GM19351 (cell line): ENCODE results near the gene PSME1.

ENCODE experiments used
- ATAC-seq: cut with Tn5 transposase; IDR thresholded peaks from one replicate; pipeline ENCODE4 v1.9.1; 2021; ENCODE audit warnings: mild to moderate bottlenecking, moderate library complexity; ENCODE audit not compliant: unreplicated experiment

PSME1 gene

DNA sequence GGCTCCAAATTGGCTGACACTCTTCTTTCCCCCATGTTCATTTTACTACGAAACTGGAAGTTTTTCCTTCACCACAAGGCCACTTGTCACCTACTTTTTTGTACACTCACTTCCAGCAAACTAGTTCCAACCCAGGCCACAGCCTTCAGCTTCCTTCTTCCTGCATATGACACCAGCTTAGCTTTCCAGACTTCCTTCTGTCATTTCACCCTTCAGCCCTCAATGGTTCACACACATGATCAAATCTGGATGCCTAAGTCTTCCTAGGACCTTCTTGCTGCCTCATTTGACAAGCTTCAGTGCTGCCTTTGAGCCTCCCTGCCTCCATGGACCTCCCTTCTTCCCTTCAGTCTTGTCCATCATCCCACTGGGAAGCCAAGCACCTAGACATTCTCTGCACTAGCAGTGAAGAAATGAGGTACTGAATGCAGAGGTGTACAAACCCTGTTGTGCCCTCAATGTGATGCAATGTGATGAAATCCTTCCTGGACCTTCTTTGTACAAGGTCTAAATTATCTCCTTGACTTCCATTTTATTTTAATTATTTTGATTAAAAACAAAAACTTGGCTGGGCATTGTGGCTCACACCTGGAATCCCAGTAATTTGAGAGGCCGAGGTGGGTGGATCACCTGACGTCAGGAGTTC is 31.6 kb downstream of the PSME1 start:
- ATAC-seq = no peak

DNA sequence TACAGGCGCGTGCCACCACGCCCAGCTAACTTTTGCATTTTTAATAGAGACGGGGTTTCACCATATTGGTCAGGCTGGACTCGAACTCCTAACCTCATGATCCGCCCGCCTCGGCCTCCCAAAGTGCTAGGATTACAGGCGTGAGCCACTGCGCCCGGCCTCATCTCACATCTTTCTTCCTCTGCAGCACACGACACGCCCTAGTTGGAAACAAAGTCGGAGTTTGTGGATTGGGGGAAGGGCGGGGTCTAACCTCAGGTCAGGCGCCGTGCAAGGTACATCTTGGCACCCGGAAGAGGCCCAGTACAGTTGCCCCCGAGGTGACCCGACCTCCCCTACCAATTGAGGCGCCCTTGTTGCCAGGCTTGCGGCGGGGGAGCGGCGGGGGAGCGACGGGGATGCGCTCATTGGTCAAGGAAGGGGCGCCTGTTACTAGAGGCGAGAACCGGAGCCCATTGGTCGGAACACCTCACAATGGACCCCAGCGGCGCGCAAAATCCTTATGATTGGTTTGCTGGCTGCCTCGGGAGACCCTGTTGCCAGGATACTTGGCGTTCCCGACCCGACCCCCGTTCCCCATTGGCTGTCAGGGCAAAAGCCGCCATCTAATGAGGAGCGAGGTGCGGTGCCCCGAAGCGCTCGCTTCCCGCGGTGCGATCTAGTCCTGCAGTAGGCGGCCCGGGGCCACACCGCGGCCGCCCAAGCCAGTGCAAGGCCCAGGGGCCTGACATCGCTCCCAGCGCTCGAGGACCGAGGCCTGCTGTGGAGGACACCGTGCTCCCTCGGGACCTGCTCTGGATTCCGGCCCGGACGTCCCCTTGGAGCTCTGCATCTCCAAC is 35.6 kb downstream of the PSME1 start, which contains the start of gene REC8:
TSS of gene REC8 (plus strand) at position 659 of the 839 bp plus-strand sequence. CDS start 473 bp downstream, outside the sequence.
- ATAC-seq = peak; percentile 69

DNA sequence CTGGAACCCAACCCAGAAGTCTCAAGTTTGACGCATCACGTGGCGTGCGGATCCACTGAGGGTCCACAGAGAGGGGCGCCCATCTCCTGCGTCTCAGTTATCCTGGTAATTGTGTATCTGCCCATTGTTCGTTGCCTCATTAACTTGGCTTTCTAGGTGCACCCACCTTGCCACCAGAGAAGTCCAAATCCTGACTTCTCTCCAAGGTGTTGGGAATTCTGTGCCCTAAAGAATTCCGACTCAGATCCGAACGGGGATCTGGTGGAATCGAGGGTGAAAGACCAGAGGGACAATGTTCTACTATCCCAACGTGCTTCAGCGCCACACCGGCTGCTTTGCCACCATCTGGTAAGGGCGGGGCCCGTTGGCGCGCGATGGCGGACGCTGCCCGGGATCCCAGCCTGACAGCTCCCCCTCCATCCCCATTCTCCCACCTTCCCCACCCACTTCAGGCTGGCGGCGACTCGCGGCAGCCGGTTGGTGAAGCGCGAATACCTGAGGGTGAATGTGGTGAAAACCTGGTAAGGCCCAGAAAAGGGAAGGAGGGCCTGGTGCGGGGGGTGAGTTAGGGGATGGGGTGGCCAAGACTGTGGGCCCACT is 36.4 kb downstream of the PSME1 start:
- no peak for ATAC-seq

DNA sequence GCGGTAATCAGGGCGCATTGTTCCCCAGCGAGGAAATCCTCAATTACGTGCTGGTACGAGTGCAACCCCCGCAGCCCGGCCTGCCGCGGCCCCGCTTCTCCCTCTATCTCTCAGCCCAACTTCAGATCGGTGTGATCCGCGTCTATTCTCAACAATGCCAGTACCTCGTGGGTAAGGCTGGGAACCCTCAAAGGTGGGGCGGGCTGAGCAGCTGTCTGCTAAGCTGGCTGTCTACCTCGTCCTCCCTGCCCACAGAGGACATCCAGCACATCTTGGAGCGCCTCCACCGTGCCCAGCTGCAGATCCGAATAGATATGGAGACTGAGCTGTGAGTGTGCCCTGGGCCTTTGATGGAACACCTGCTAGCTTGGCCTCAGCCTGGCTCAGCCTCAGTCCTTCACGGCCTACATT is 36.9 kb downstream of the PSME1 start:
- no peak for ATAC-seq

GRCh38 chr14:24176599-24176998 is 40.6 kb downstream of the PSME1 start:
- ATAC-seq = no peak

DNA sequence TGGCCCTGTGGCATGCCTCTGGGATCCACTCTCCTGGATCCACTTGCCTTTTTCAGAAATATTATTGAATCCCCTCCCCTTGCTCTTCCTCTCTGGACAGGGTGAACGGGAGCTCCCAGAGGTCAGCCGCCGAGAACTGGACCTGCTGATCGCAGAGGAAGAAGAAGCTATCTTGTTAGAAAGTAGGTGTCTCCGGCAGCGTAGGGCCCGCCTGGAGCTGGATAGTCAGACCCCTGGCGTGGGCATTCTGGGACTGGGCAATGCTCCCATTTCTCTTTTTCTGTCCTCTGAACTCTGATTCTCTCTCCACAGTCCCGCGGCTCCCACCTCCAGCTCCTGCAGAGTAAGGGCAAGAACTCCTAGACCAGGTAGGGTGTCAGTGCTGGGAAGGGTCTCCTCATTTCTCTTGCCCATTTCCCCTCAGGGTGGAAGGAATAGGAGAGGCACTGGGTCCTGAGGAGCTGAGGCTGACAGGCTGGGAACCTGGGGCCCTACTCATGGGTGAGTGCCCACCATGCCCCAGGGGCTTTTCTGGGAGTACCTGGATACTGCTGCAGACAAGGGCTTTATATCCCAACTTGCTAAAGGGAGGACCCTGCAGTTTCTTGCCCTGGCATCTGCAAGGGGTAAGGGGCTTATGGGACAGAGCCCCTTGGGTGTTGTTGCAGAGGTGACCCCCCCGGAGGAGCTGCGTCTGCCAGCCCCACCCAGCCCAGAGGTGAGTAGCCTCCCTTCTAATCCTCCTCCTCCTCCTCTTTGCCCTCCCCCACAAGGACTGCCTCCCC is 41.2 kb downstream of the PSME1 start:
- ATAC-seq = no peak

GRCh38 chr14:24177891-24178290 is 41.9 kb downstream of the PSME1 start:
- no peak for ATAC-seq

- no peak for ATAC-seq
These were observed 42.6 kb downstream of the PSME1 start for GRCh38 chr14:24178399-24179178.

DNA sequence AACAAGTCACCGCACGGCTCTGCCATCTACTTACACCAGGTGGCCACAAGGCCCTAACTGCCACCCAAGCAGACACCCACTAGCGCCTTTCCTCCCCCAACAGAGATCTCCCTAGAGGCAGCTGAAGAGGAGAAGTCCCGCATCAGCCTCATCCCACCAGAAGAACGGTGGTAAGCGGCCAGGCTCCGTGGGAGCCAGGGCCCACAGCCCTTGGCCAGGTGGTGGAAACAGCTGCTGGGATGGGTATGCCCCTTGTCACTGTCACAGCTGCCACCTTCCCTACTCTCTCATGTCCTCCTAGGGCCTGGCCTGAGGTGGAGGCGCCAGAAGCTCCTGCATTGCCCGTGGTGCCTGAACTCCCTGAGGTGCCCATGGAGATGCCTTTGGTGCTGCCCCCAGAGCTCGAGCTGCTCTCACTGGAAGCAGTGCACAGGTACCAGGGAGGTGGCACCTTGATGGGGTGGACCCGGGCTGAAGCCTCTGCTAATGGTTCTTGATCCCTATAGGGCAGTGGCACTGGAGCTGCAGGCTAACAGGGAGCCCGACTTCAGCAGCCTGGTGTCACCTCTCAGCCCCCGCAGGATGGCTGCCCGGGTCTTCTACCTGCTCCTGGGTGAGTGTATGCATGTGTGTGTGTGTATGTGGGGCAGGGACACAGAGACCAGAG is 43.4 kb downstream of the PSME1 start:
- no peak for ATAC-seq

DNA sequence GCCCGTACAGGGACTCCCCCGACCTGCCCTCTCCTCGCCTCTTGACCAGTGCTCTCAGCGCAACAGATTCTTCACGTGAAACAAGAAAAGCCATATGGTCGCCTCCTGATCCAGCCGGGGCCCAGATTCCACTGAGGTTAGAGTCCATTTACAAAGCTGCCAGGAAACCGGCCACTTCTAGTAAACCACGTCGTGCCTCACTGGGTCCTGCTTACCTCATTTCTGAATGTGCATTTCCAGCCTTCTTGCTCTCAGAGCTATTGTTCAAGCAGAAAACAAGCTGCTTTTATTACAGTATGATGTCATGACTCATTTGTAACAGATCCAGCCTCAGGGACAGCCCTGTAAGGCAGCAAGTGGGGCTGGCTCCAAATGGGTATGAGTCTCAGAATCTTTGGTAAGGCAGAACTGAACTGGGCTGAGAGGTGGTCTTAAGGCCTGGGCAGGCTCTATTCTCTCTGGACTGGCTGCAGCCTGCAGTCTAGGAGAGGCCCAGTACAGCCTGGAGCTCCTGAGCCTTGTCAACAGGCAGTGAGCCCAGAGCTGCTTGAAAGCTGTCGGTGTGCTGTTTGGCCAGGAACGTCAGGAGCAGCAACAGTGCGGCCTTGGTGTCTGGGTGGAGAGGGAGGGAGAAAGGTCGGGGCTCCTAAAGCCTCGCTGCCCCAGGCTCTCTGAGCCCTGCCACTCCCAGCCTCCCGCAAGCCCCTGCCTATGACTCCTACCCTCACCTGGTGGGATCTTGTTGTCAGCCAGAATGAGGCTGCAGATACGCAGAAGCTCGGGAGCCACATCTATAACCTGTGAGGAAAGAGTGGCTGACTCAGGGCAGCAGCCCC is 44.2 kb downstream of the PSME1 start:
- ATAC-seq = no peak

DNA sequence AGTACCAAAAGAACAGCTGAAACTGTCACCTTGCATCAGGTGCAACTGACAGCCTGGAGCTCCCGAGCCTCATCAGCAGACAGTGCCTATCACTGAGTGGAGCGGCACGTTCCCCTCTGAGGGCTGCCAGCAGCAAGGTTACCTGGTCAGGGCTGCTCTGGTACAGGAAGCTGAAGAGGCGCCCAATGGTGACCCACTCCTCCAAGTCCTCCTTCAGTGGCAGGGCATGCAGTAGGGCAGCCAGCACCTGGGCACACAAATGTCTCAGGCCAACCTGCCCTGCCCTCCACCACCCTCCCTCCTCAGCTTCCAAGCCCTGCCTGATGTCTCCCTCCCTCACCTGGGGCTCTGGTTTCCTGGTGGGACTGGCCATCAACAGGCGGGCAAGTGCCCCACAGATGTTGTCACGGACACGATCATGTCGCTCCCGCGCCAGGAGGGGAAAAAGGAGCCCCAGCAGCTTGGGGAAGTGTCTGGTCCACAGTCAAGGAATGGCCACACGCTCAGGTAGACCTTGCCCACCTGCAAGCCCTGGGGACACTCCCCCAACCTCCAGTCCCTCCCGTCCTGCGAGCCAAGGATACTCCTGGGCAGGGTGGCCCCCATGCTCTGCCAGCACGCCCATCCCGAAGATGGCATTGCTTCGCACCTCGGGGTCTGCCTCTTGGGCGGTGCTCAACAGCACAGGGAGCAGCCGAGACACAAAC is 45.5 kb downstream of the PSME1 start:
- ATAC-seq = no peak

- ATAC-seq = no peak
These were observed 46.3 kb downstream of the PSME1 start for GRCh38 chr14:24182110-24182882.

DNA sequence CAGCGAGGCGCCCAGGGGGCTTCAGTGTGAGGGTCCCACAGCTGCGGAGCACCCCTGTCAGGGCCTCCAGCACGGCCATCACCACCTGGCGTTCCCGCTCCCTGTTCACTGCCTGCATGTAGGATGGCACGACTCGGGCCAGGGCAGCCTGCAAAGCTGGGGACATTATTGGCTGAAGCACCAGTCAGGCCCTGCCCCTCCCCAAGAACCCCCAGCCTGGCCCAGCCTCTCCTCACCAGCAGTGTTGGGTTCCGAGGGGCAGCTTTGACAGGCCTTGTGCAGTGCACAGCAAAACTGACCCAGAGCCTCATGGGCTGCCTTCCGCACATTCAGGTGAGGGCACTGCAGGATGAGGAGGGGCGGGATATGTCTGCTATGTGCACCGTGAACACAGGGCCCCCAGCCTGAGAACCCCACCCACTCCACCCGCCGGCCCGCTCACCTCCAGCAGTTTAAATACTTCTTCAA is 47.1 kb downstream of the PSME1 start:
- no peak for ATAC-seq

- ATAC-seq = no peak
These were observed 48.3 kb downstream of the PSME1 start for GRCh38 chr14:24184104-24184970.

DNA sequence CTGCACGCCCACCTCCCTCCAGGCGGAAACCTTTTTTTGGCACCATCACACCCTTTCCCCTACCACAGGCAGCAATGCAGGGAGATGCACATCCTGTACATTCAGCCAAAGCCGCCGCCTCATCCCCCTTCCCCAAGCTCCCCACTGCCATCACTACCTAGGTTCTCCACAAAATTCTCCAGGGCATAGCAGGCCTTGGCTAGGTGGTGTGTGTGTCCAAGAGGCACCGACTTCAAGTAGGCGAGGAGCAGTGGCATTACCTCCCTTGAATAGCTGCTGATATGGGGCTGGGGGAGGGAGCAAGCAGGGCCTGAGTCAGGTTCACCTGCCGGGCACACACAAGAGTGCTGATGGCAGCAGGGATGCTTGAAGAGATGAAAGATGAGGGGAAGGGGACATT is 49.0 kb downstream of the PSME1 start:
- no peak for ATAC-seq

DNA sequence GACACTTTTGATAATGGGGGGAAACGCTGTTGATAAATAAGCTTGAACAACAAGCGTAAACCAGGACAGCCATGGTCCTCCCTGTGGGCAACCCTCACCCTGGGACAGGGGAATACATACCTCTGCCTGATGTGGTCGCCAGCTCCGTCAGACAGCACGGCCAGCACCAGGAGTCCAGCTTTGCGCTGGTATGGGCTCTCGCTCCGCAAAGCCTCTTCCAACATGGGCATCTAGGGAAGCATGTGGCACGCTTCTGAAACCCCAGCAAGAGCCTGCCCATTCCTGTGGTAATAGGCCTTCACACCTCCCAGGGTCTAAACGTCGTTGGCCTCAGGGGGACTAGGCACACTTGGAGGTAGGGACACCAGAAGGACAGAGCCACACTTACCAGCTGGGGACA is 49.7 kb downstream of the PSME1 start:
- ATAC-seq = no peak
